ENCODE results near the gene FGF5. TPM values are rescaled to one million over a fixed set of nuclear protein-coding genes. Genes with fewer than 3 reads are reported as not detected.

FGF5 gene
- total RNA-seq, 1 experiment from 2014 or later: not detected

DNA sequence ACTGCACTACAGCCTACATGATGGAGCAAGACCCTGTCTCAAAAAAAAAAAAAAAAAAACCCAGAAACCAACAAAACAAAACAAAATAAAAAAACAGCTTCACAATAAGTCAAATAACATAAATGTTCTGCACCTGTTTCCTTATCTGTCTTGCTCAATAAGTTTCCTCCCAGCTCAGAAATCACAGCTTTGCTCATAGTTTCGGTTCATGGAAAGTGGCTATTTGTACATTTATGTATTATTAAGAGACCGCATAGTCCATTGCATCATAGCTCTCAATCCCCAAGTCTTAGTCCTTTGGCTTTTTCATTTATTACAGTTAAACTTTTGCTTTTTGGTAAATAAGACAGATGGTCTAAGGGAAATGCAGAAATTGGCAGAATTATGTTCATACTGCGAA is 44.7 kb downstream of the FGF5 start:
- no peaks in the 10 kb centered on the region for H3K36me3 ChIP-seq (ENCODE audit: control insufficient read depth in 1 of 2, insufficient read depth in 2 of 2, low read length in 2 of 2)
- DNase-seq (ENCODE audit: low read depth, low spot score): no peak
- intact Hi-C loops (cut with micrococcal nuclease): no loop called here
- H3K79me2 ChIP-seq (ENCODE audit: insufficient read depth, low read length): no peaks in the 10 kb centered on the region
- TF ChIP-seq, protein P1, sequence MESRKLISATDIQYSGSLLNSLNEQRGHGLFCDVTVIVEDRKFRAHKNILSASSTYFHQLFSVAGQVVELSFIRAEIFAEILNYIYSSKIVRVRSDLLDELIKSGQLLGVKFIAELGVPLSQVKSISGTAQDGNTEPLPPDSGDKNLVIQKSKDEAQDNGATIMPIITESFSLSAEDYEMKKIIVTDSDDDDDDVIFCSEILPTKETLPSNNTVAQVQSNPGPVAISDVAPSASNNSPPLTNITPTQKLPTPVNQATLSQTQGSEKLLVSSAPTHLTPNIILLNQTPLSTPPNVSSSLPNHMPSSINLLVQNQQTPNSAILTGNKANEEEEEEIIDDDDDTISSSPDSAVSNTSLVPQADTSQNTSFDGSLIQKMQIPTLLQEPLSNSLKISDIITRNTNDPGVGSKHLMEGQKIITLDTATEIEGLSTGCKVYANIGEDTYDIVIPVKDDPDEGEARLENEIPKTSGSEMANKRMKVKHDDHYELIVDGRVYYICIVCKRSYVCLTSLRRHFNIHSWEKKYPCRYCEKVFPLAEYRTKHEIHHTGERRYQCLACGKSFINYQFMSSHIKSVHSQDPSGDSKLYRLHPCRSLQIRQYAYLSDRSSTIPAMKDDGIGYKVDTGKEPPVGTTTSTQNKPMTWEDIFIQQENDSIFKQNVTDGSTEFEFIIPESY (IDR thresholded peaks at IDR 0.05; ENCODE audit: extremely low read depth, insufficient replicate concordance, low read length): no peak
- TF ChIP-seq CBX3 (IDR thresholded peaks at IDR 0.05; ENCODE audit: low read depth) (no peak), POLR2A (IDR thresholded peaks at IDR 0.05; ENCODE audit: borderline replicate concordance, extremely low read depth, insufficient read depth, insufficient read length) (no peak), SP1 (IDR thresholded peaks at IDR 0.05; ENCODE audit: low read depth) (no peak), RAD21 (IDR thresholded peaks at IDR 0.05; ENCODE audit: low read depth) (no peak), ZNF274 (IDR thresholded peaks at IDR 0.05; ENCODE audit: low read depth, low read length) (no peak), ZFX (IDR thresholded peaks at IDR 0.05) (no peak), TCF7L2 (IDR thresholded peaks at IDR 0.05; ENCODE audit: borderline replicate concordance, extremely low read depth, insufficient read depth, insufficient read length) (no peak), SIN3A (IDR thresholded peaks at IDR 0.05; ENCODE audit: low read depth) (no peak), JUND (IDR thresholded peaks at IDR 0.05) (no peak), EZH2phosphoT487 (IDR thresholded peaks at IDR 0.05; ENCODE audit: borderline replicate concordance) (no peak), EZH2 (IDR thresholded peaks at IDR 0.05) (no peak), SRF (IDR thresholded peaks at IDR 0.05; ENCODE audit: low read depth) (no peak)
- TF ChIP-seq, protein P2, sequence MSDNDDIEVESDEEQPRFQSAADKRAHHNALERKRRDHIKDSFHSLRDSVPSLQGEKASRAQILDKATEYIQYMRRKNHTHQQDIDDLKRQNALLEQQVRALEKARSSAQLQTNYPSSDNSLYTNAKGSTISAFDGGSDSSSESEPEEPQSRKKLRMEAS (IDR thresholded peaks at IDR 0.05): no peak
- TF ChIP-seq, protein P3, sequence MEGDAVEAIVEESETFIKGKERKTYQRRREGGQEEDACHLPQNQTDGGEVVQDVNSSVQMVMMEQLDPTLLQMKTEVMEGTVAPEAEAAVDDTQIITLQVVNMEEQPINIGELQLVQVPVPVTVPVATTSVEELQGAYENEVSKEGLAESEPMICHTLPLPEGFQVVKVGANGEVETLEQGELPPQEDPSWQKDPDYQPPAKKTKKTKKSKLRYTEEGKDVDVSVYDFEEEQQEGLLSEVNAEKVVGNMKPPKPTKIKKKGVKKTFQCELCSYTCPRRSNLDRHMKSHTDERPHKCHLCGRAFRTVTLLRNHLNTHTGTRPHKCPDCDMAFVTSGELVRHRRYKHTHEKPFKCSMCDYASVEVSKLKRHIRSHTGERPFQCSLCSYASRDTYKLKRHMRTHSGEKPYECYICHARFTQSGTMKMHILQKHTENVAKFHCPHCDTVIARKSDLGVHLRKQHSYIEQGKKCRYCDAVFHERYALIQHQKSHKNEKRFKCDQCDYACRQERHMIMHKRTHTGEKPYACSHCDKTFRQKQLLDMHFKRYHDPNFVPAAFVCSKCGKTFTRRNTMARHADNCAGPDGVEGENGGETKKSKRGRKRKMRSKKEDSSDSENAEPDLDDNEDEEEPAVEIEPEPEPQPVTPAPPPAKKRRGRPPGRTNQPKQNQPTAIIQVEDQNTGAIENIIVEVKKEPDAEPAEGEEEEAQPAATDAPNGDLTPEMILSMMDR (IDR thresholded peaks at IDR 0.05 in 2 of 3, conservative IDR thresholded peaks at IDR 0.05 in 1 of 3; ENCODE audit: borderline replicate concordance in 1 of 3, insufficient read depth in 1 of 3, low read depth in 2 of 3, low read length in 2 of 3): no peak
- no peak overlapping the region for H2AFZ ChIP-seq (ENCODE audit: low read depth, low read length, poor library complexity, severe bottlenecking)
- H3K27me3 ChIP-seq (ENCODE audit: insufficient read depth, low read length): peaks cover 65% of the 10 kb centered on the region
- no peak overlapping the region for H3K4me2 ChIP-seq (ENCODE audit: low read length)
- ChIA-PET CTCF (no interaction called here), POLR2A (no interaction called here), RAD21 (ENCODE audit: low non-redundant PET in 1 of 2, low total read pairs in 2 of 2, uncharacterized antibody in 2 of 2, unreplicated experiment in 2 of 2) (no interaction called here)
- no peak for ATAC-seq
- H3K9ac ChIP-seq (ENCODE audit: low read length): no peak overlapping the region
- no peaks in the 10 kb centered on the region for H4K20me1 ChIP-seq (ENCODE audit: insufficient read depth)
- no peaks in the 10 kb centered on the region for H3K9me3 ChIP-seq (ENCODE audit: control insufficient read depth in 1 of 2, insufficient read depth in 1 of 2, low read depth in 1 of 2, low read length in 2 of 2)
- H3K9me2 ChIP-seq (ENCODE audit: insufficient read depth): no peaks in the 10 kb centered on the region
- H3K4me1 ChIP-seq (ENCODE audit: control insufficient read depth in 1 of 2, insufficient read depth in 2 of 2, low read length in 2 of 2): no peaks in the 10 kb centered on the region
- no TSS peak for BruUV-seq (replicated peaks)
- no peak overlapping the region for H3K4me3 ChIP-seq (replicated peaks in 1 of 2; ENCODE audit: low read depth in 1 of 2, low read length in 2 of 2)
- no peak overlapping the region for H3K27ac ChIP-seq (ENCODE audit: low read depth, low read length)
